Measurements from ENCODE around the gene UPK2.
"Not testable (repeated sequence)": the region's sequence is repeated elsewhere in the genome, so short reads cannot be mapped to it uniquely, and the experiment has no call there.

UPK2 gene

GRCh38 chr11:118961591-118961990, 5.5 kb downstream of the UPK2 start:
- no peak for DNase-seq (ENCODE audit: insufficient read length, low spot score)
- FAIRE-seq: no peak
- TF ChIP-seq CTCF (IDR thresholded peaks at IDR 0.05; ENCODE audit: insufficient read depth, missing control alignments): no peak

DNA sequence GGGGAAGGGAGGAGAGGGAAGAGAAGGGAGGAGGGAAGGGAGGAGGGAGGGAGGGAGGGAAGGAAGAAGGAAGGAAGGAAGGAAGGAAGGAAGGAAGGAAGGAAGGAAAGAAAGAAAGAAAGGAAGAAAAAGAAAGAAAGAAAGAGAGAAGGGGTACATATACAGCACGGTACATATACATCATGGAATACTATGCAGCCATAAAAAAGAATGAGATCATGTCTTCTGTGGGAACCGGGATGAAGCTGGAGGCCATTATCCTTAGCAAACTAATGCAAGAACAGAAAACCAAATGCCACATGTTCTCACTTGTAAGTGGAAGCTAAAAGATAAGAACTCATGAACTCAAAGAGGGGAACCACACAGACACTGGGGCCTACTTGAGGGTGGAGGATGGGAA, 13.4 kb downstream of the UPK2 start:
- not testable (repeated sequence) for FAIRE-seq

DNA sequence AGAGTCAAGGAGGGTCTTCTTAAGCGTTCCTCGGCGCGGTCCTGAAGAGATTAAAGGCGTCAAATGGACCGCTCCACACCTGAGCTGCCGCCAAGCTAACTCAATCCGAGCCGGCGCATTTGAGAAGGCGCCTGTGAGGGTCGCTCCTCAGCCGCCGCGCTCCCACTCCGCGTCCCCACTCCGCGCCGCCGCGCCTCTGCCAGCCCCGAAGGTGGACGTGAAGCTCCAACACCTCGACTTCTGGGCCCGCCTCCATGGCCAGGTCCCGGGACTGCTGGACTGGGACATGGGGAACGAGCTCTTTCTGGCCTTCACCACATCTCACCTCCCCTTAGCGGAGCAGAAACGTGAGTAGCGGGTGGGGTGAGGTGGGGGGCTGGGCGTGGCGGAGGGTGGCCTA, 15.5 kb downstream of the UPK2 start, which contains the start of gene FOXR1:
Gene FOXR1, plus strand, starts transcription at position 116 of the 400 bp plus-strand sequence. Its CDS starts 171 bp downstream, at position 287.
- TF ChIP-seq CTCF (IDR thresholded peaks at IDR 0.05; ENCODE audit: insufficient read depth, missing control alignments): no peak
- no peak for FAIRE-seq
- no peak for DNase-seq (ENCODE audit: insufficient read length, low spot score)

More for the DNA sequence above, 13.4 kb downstream of the UPK2 start:
- DNase-seq (ENCODE audit: insufficient read length, low spot score): not testable (repeated sequence)

- DNase-seq (ENCODE audit: insufficient read length, low spot score) (no peak), FAIRE-seq (no peak)
- TF ChIP-seq CTCF (IDR thresholded peaks at IDR 0.05; ENCODE audit: insufficient read depth, missing control alignments): no peak
Observed at GRCh38 chr11:118973985-118974384, 17.9 kb downstream of the UPK2 start.

GRCh38 chr11:118975771-118976709, 19.9 kb downstream of the UPK2 start:
- FAIRE-seq: peak; percentile 46
- no peak for TF ChIP-seq CTCF (IDR thresholded peaks at IDR 0.05; ENCODE audit: insufficient read depth, missing control alignments)
- no peak for DNase-seq (ENCODE audit: insufficient read length, low spot score)

DNA sequence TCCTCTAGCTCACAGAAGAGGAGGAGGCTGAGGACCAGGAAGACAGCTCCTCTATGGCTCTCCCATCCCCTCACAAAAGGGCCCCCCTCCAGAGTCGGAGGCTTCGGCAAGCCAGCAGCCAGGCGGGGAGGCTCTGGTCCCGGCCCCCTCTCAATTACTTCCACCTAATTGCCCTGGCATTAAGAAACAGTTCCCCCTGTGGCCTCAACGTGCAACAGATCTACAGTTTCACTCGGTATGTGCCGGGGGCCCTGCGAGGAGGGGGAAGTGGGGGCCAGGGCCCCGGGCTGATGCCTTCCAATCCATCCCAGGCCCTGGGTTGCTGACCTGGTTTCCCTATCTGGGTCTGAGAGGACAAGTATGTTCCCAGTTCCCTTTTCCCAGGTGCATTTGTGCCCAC, 23.3 kb downstream of the UPK2 start:
- no peak for TF ChIP-seq CTCF (IDR thresholded peaks at IDR 0.05; ENCODE audit: insufficient read depth, missing control alignments)
- FAIRE-seq: no peak
- DNase-seq (ENCODE audit: insufficient read length, low spot score): no peak

DNA sequence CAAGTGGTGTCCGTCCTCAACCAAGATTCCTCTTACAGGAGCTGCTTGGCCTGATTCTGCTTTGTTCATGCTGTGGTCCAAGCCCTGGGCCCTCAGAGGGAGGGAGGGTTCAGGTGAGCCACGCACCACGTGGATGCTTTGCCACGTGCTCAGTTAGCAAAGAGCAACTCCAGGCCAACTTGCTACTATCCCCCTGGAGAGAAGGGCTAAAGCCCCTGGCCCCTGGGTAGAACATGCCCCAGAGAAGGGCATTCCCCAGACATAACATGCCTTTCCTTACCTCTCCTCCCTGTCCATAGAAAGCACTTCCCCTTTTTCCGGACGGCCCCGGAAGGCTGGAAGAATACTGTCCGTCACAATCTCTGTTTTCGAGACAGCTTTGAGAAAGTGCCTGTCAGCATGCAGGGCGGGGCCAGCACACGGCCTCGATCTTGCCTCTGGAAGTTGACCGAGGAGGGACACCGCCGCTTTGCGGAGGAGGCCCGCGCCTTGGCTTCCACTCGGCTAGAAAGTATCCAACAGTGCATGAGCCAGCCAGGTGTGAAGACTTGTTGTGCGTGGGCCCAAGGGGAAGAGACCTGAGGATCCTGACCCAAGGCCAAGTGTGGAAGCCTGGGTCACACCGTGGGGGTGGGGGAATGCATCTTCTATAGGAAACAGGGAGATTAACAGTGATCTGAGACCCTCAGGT, 24.2 kb downstream of the UPK2 start:
- no peak for TF ChIP-seq CTCF (IDR thresholded peaks at IDR 0.05; ENCODE audit: insufficient read depth, missing control alignments)
- no peak for DNase-seq (ENCODE audit: insufficient read length, low spot score)
- no peak for FAIRE-seq

GRCh38 chr11:118984337-118984736, 28.2 kb downstream of the UPK2 start:
- not testable (repeated sequence) for DNase-seq (ENCODE audit: insufficient read length, low spot score); FAIRE-seq

All from D721Med (cell line).